ES-I3 (cell line): ENCODE data around the gene SLC22A16.
"Not testable (repeated sequence)": the region's sequence is repeated elsewhere in the genome, so short reads cannot be mapped to it uniquely, and the experiment has no call there.

Experiments
- H3K36me3 ChIP-seq: 2 replicates; pipeline ENCODE4 v1.6.1; 2013; ENCODE audit warnings: mild to moderate bottlenecking, low read length, control low read depth, moderate library complexity; ENCODE audit not compliant: insufficient read depth
- H3K4me1 ChIP-seq: 2 replicates; pipeline ENCODE4 v1.6.1; 2013; ENCODE audit warnings: mild to moderate bottlenecking, control low read depth, low read length; ENCODE audit not compliant: insufficient read depth
- H3K9ac ChIP-seq: 2 replicates; pipeline ENCODE4 v1.6.1; 2013; ENCODE audit warnings: low read depth, mild to moderate bottlenecking, low read length, moderate library complexity
- H3K9me3 ChIP-seq: 2 replicates; pipeline ENCODE4 v1.6.1; 2013; ENCODE audit warnings: mild to moderate bottlenecking, low read length, moderate library complexity; ENCODE audit not compliant: control insufficient read depth, insufficient read depth

The SLC22A16 gene

DNA sequence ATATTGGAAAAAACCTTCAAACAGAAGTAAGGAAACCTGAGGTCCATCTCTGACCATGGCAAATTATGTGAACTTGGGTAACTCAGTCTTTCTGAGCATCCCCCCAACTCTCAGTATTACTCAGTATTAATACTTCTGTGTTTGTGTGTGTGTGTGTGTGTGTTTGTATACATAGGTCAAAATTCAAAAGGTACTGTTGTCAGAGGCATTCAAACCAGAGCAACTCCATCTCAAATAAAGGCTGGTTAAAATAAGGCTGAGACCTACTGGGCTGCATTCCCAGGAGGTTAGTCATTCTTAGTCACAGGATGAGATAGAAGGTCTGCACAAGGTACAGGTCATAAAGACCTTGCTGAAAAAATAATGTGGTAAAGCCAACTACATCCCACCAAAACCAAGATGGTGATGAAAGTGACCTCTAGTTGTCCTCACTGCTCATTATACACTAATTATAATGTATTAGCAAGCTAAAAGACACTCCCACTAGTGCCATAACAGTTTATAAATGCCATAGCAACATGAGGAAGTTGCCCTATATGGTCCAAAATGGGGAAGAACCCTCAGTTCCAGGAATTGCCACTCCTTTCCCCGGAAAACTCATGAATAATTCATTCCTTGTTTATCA lies 33.3 kb upstream of the SLC22A16 start:
- H3K36me3 ChIP-seq, result no peaks in the 10 kb centered on the region
- peaks cover 6% of the 10 kb centered on the region; the same call in 1 of the 2 replicates for H3K9me3 ChIP-seq
- peaks cover 13% of the 10 kb centered on the region; the same call in 1 of the 2 replicates for H3K4me1 ChIP-seq
- no peak overlapping the region for H3K9ac ChIP-seq

DNA sequence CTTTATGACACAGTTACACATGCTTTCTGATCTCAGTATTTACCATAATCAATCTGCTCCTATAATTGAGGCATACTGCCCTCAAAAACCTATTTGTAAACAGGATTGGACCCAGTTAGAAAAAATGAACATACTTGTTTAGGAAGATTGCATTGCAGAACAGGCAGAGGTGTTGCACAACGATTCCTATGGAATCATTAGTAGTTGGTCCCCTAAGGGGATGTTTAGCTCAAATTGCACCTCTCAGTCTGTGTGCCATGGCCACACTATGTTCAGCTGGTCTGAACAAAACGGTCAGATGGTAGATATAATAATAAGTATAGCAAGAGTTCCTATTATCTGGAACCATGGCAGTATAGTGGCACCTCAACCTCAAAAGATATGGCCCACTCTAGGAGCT lies 28.5 kb upstream of the SLC22A16 start:
- H3K9ac ChIP-seq, H3K9me3 ChIP-seq, H3K4me1 ChIP-seq, H3K36me3 ChIP-seq: not testable (repeated sequence)

DNA sequence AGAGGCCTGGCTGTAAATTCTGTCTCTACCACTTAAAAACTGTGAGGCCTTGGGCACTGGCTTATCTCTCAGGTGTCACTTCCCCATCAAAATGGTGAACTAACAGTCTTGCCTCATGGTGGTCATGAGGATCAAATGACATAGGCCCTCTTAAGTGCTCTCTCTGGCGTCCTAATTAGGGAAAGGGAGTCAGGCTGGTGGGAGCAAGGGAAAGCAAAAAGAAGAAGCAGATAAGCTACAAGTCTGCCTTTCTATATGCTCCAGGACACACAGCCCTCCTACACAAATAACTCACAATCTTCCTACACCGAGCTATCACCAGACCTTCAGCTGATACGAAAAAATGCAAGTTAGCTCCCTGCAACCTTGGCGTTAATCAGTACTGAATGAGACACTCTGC lies 19.5 kb upstream of the SLC22A16 start:
- H3K9ac ChIP-seq, result no peak overlapping the region
- H3K4me1 ChIP-seq, result no peaks in the 10 kb centered on the region
- no peaks in the 10 kb centered on the region for H3K36me3 ChIP-seq
- peaks cover 9% of the 10 kb centered on the region; the same call in 1 of the 2 replicates for H3K9me3 ChIP-seq

DNA sequence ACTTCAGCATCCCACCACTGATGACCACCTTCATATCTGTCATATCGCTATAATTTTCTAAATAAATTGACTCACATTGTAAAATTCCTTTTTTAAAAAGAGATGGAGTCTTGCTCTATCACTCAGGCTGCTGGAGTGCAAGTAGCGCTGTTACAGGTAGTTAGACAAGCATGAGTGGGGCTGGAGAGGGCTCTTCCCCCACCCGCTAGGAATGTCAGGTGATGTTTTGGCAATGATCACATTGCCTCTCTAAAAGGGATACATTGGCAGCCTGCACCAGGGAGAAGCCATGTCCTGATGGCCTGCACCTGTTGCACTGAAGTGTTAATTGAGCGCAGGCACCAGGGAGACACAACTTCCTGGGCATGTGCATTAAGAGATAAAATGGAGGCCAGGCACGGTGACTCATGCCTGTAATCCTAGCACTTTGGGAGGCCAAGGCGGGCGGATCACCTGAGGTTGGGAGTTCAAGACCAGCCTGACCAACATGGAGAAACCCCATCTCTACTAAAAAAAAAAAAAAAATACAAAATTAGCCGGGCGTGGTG lies 16.9 kb upstream of the SLC22A16 start:
- Histone ChIP-seq H3K9me3 (0 out of 2 replicates have a peak, but pooled peaks cover 3% of the 10 kb centered on the region), H3K4me1 (no peaks in the 10 kb centered on the region), H3K36me3 (no peaks in the 10 kb centered on the region), H3K9ac (no peak overlapping the region)

DNA sequence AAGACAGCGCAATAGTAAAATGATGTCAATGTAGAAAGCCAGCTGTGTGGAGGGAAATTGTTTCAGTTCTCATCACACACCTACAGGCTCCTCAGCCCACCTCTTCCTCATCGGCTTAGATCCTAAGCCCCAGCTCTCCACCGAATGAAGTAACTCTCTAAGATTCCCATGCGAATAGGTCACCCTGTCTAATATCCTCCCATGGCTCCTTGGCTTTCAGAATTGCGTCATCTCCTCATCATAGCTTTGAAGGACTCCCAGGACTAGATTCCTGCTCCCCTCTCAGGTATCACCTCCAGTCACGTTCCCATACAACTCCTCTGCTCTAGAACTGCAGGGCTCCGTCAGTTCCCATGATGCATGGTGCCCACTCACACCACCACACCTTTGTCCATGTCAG lies 16.2 kb upstream of the SLC22A16 start:
- no peaks in the 10 kb centered on the region for H3K9me3 ChIP-seq
- H3K36me3 ChIP-seq, result no peaks in the 10 kb centered on the region
- no peak overlapping the region for H3K9ac ChIP-seq
- no peaks in the 10 kb centered on the region for H3K4me1 ChIP-seq

DNA sequence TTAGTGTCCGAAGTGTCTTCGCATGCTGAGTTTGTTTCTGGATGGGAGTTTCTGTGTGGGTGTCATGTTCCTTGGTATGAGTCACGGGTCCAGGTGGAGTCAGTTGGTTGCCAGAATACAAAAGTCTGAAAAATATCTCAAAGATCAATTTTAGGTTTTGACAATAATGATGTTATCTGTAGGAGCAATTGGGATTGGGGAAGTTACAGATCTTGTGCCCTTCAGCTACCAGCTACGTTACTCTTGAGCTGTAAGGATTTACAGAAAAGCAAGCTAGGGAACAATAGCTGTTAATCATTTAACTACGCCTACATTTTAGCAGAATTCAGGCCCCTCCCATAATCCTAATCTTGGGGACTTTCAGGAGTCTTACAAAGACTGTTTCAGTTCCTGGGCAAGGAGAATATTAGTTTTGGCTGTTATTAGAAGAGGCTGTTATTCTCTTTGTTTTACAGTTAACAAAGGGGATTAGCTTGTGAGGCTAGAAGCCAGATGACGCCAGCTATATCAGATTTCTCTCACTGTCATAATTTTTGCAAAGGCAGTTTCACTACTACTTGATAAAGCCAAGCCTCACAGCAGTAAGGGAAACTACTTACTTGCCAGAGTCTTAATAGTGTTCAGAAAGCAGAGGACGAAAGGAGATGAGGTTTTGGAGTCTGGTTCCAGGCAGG lies 15.4 kb upstream of the SLC22A16 start:
- no peaks in the 10 kb centered on the region for H3K36me3 ChIP-seq
- H3K9me3 ChIP-seq, result no peaks in the 10 kb centered on the region
- H3K9ac ChIP-seq, result no peak overlapping the region
- no peaks in the 10 kb centered on the region for H3K4me1 ChIP-seq

DNA sequence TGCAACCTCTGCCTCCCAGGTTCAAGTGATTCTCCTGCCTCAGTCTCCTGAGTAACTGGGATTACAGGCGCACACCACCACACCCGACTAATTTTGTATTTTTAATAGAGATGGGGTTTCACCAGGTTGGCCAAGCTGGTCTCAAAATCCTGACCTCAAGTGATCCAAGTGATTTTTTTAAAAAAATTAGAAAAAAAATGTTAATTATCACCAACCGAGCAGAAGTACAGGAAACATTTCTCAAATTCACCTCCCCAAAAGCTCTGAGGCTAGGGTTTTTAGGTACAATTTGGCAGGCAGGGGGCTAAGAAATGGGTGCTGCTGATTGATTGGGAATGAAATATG lies 14.9 kb upstream of the SLC22A16 start:
- H3K9me3 ChIP-seq, result no peaks in the 10 kb centered on the region
- no peaks in the 10 kb centered on the region for H3K4me1 ChIP-seq
- no peaks in the 10 kb centered on the region for H3K36me3 ChIP-seq
- H3K9ac ChIP-seq, result no peak overlapping the region

DNA sequence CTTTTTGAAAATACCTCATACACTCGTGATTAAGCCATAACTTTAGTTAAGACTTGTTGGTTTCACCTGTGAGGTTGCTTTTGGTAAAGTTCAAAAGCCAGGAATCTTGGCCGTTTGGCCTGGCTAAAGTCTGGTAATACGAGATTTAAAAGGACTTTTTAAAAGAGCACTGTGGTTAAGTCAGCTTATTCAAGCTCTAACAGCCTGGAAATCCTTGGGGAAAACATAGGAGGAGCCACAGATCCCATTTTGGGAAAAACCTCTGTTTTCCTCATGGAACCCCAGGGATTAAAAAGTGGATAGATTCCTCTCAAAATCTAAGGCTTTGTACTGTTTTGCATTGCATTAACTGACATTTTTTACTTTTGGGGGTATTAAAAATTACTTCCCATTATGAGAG lies 13.7 kb upstream of the SLC22A16 start:
- Histone ChIP-seq H3K36me3 (no peaks in the 10 kb centered on the region), H3K4me1 (no peaks in the 10 kb centered on the region), H3K9ac (no peak overlapping the region), H3K9me3 (no peaks in the 10 kb centered on the region)

DNA sequence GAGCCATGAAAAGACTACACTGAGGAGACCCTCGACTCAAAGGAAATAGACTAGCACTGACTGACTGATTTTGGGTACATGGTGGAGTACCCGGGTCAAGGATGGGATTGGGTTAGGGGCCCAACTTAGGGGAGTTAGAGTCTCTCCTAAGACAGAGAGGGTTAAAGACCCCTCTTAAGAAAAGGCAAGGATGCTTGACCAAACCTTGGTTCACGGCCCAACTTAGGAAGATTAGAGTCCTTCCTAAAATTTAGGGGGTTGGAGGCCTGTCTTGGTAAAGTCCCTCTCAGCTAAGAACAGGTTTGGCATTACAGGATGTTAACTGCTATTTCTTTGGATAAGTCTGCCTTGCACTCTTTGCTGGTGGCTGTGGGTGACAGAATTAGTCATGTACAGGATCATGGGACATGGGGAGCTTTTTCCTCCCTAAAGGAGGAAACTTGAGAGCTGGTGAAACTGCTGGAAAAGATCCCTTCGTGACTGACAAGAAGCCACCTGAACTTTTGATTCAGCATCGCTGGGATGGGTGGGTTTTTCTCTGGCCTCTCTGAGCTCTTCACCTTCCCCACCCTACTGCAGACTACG lies 12.3 kb upstream of the SLC22A16 start:
- Histone ChIP-seq H3K4me1 (no peaks in the 10 kb centered on the region), H3K9me3 (no peaks in the 10 kb centered on the region), H3K36me3 (no peaks in the 10 kb centered on the region), H3K9ac (no peak overlapping the region)

DNA sequence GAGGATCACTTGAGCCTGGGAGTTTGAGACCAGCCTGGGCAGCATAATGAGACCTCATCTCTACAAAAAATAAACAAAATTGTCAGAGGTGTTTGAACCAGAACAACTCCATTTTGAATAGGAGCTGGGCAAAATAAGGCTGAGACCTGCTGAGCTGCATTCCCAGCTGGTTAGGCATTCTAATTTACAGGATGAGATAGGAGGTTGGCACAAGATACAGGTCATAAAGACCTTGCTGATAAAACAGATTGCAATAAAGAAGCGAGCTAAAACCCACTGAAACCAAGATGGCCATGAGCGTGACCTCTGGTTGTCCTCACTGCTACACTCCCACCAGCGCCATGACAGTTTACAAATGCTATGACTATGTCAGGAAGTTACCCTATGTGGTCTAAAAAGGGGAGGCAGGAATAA lies 11.6 kb upstream of the SLC22A16 start:
- H3K9ac ChIP-seq, H3K4me1 ChIP-seq, H3K36me3 ChIP-seq, H3K9me3 ChIP-seq: not testable (repeated sequence)

DNA sequence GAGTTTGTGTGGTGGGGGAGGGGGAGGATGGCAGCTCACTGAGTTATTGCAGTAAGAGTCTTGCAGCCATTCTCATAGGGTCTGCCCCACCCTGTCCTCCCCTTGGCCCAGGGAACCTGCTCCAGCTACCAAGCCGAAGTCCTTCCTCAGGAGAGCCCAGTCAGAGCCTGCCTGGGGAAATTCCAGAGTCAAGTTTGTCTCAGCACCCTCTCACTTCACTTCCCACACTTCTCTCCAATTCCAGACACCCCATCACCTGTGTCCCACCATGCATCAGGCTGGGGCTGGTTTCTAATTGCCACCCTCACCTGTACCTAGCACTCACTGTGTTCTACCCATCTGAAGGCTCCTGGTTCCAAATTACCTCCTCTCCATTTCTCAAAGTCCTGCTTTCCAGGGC lies 10.3 kb upstream of the SLC22A16 start:
- H3K36me3 ChIP-seq, result no peaks in the 10 kb centered on the region
- no peaks in the 10 kb centered on the region for H3K9me3 ChIP-seq
- no peaks in the 10 kb centered on the region for H3K4me1 ChIP-seq
- no peak overlapping the region for H3K9ac ChIP-seq

DNA sequence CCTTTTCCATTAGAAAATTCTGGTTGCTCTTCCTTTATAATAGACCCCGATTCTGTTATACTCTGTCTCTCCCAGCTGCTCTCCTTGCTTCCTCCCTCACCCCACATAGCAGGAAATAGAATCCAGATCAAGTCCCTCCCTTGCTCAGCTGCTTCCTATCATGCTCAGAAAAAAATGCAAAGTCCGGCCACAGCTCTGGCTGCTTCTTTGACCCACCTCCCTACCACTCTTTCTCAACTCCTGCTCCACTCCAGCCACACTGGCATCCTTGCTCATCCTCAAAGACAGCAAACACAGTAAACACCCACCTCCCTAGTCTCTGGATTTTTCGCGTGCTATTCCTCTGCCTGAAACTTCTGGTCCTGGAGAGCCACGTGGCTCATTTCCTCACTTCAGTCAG lies 9.1 kb upstream of the SLC22A16 start:
- Histone ChIP-seq H3K9ac (no peak overlapping the region), H3K36me3 (no peaks in the 10 kb centered on the region), H3K4me1 (no peaks in the 10 kb centered on the region), H3K9me3 (no peaks in the 10 kb centered on the region)

DNA sequence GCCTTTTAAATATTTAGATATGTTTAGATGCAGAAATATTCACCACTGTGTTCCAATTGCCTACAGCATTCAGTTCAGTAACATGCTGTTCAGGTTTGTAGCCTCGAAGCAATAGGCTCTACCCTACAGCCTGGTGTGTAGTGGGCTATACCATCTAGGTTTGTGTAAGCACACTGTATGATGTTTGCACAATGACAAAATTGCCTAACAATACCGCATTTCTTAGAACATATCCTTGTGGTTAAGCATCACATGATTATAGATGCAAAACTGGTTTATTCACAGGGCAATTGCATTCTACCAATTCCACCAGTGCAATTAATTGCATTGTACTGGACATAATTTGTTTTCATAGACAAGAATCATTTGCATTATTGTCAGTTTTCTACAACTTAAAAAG lies 7.9 kb upstream of the SLC22A16 start:
- Histone ChIP-seq H3K9me3 (no peaks in the 10 kb centered on the region), H3K9ac (no peak overlapping the region), H3K4me1 (no peaks in the 10 kb centered on the region), H3K36me3 (no peaks in the 10 kb centered on the region)

DNA sequence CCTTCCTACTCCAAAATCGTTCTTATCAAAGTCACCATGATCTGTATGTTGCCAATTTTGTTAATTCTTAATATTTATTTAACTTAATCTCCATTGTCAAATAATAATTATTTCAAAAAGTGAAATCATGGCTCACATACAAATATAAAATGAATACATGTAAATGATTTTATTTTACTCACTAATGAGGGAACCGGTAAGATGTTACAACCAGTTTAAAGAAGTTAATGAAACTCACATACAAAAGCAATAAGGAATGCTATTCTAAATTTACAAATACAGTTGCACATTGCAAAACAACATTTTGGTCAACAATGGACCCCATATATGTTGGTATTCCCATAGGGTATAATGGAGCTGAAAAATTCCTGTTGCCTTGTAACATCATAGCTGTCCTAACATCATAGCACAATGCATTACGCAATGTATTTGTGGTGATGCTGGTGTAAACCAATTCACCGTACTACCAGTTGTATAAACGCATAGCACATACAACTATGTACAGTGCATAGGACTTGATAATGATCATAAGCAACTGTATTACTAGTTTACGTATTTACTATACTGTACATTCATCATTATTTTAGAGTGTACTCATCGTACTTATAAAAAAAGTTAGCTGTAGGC lies 6.5 kb upstream of the SLC22A16 start:
- Histone ChIP-seq H3K4me1 (no peaks in the 10 kb centered on the region), H3K9ac (no peak overlapping the region), H3K9me3 (no peaks in the 10 kb centered on the region), H3K36me3 (no peaks in the 10 kb centered on the region)

DNA sequence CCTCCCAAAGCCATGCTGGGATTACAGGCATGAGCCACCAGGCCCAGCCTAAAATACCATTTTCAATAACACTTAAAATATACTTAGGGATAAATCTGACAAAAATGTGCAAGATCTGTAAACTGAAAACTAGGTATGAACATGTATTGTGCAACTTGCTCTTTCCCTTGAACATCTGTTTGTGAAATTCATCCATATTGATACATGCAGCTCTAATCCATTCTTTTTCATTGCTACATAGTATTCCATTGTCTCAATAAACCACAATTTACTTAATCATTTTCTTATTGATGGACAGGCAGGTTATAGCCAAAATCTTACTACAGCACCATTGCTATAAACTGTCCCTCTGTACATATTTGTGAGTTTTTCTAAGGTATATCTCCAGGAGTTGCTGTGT lies 4.7 kb upstream of the SLC22A16 start:
- H3K9ac ChIP-seq, result no peak overlapping the region
- H3K4me1 ChIP-seq, result no peaks in the 10 kb centered on the region
- no peaks in the 10 kb centered on the region for H3K9me3 ChIP-seq
- no peaks in the 10 kb centered on the region for H3K36me3 ChIP-seq
